Esophagus squamous epithelium (tissue), 5 donors: ENCODE results near the gene RAB30. TPM values are rescaled to one million over a fixed set of nuclear protein-coding genes. Genes with fewer than 3 reads are reported as not detected.
A peak's percentile ranks its signal among the peaks of the same experiment; 100 is the strongest.

Source experiments
- DNase-seq: peaks from one replicate; lab custom pipeline; 2025; lab: John Stamatoyannopoulos, UW
- H3K27ac ChIP-seq, 4 donors: fragments of 200-600 bp; sonication (generic); one replicate each; pipeline ENCODE4 v1.5.1; 2016 to 2019; ENCODE audit warnings: mild to moderate bottlenecking in 1 of 4
- H3K27me3 ChIP-seq, 4 donors: fragments of 200-600 bp; sonication (generic); 1 replicate in 3 of 4; 2 replicates in 1 of 4; pipeline versions ENCODE4 v1.5.1 to v1.6.0; 2017 to 2021; ENCODE audit warnings: antibody characterized with exemption in 1 of 4
- H3K36me3 ChIP-seq, 3 donors: fragments of 200-600 bp; sonication (generic); one replicate each; pipeline ENCODE4 v1.5.1; 2016 to 2019
- H3K4me1 ChIP-seq, 3 donors: fragments of 200-600 bp; sonication (generic); one replicate each; pipeline ENCODE4 v1.5.1; 2017 to 2019
- H3K4me3 ChIP-seq, 4 donors: fragments of 200-600 bp; sonication (generic); 1 replicate in 3 of 4; 2 replicates in 1 of 4; pipeline ENCODE4 v1.5.1; 2016 to 2019; ENCODE audit warnings: mild to moderate bottlenecking in 2 of 4, moderate library complexity in 1 of 4
- H3K9me3 ChIP-seq, 3 donors: fragments of 200-600 bp; sonication (generic); one replicate each; pipeline ENCODE4 v1.5.1; 2016 to 2019
- POLR2A ChIP-seq, 4 donors: fragments of 450-650 bp; IDR thresholded peaks; one replicate each; pipeline ENCODE4 v1.6.1; 2017; ENCODE audit warnings: antibody characterized with exemption in 4 of 4, mild to moderate bottlenecking in 4 of 4, moderate library complexity in 3 of 4
- WGBS, 2 donors: methylation state at CpG; one replicate each; pipeline ENCODE4 v1.1.5; 2018; 5-methylcytosine and 5-hydroxymethylcytosine counted together
- intact Hi-C: fragments of 100-400 bp; cut with DNase I; formaldehyde crosslinking; loops from one replicate; pipeline ENCODE4 v1.15.0; 2022
- total RNA-seq, 4 donors: library from RNA; depleted of rRNA; stranded (reverse); fragments of >200 nt; gene quantifications; one replicate each; pipeline ENCODE4 v1.1.0, GENCODE V29; 2016
- TF ChIP-seq, protein P1 (sequence below), 6 experiments: fragments of 450-650 bp in 4 of 6; fragments of 200-600 bp in 2 of 6; sonication (generic) in 2 of 6; IDR thresholded peaks; one replicate each; pipeline ENCODE4 v1.5.1; 2016 to 2019; ENCODE audit warnings: antibody characterized with exemption in 6 of 6, mild to moderate bottlenecking in 4 of 6, moderate library complexity in 4 of 6
- donor health status: DM: yes; HTN: yes; CAD: no.

The RAB30 gene, protein sequence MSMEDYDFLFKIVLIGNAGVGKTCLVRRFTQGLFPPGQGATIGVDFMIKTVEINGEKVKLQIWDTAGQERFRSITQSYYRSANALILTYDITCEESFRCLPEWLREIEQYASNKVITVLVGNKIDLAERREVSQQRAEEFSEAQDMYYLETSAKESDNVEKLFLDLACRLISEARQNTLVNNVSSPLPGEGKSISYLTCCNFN
- total RNA-seq = 1 to 10 TPM; 2.2 to 8.7 (median 6.0) TPM

DNA sequence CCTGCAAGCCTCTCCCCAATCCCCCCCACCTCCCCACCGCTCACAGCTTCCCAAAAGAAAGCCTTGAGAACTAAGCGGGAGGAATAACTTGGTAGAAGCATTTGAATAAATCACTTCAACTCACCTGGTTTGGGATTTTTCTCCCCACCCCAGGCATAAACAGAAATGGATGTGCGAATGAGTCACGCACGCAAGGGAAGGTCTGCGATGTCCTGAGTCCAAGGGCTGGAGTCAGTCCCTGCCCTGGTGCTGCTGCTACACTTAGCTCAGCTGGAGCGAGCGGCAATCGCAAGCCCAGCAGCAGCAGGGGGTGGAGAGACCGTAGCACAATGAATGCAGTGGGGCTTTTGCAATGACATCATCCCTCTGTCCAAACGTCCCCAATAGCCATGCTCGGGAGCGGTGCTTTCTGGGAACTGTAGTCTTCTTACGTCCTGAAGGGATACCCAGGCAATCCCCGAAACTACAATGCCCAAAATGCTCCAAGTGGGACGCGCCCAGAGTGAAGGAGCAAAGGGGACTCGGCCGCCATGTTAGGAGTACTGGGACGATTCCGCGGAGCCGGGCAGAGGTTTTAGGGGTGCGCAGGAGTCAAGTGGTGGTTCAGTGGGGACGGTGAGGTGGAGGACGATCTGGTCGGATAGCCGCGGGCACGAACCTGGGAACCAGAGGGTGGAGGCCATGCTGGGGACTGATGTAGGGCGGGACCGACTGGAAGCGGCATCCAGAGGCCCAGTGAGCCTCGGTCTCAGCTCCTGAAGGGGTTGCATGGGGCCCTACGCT lies at the start of gene RAB30:
Gene RAB30, minus strand, starts transcription at position 331 of the 783 bp plus-strand sequence. CDS start 74,581 bp downstream, outside the sequence.
- peak; percentile 95 for DNase-seq
- Histone ChIP-seq H3K36me3 (peaks cover 0 to 18% (median 0%) of the 10 kb centered on the region in 3 donors), H3K4me3 (peak within 1 kb of the TSS; percentile 56 to 91 (median 71)), H3K27ac (peak within 1 kb of the TSS; percentile 93 to 98 (median 94)), H3K27me3 (no peaks in the 10 kb centered on the region), H3K9me3 (no peaks in the 10 kb centered on the region), H3K4me1 (peaks cover 10 to 58% (median 31%) of the 10 kb centered on the region in 3 donors)
- WGBS, 2 donors = 0% methylated on average over 10 to 28 of the region's 35 CpGs
- intact Hi-C loops = loop anchor here (10.0 kb wide), 1 partner anchor 93 kb away; no protein-coding TSS in a partner anchor
- peak in 3 of 4 donors; percentile 77 to 96 (median 83) for TF ChIP-seq POLR2A (IDR thresholded peaks at IDR 0.05)
- TF ChIP-seq, protein P1, sequence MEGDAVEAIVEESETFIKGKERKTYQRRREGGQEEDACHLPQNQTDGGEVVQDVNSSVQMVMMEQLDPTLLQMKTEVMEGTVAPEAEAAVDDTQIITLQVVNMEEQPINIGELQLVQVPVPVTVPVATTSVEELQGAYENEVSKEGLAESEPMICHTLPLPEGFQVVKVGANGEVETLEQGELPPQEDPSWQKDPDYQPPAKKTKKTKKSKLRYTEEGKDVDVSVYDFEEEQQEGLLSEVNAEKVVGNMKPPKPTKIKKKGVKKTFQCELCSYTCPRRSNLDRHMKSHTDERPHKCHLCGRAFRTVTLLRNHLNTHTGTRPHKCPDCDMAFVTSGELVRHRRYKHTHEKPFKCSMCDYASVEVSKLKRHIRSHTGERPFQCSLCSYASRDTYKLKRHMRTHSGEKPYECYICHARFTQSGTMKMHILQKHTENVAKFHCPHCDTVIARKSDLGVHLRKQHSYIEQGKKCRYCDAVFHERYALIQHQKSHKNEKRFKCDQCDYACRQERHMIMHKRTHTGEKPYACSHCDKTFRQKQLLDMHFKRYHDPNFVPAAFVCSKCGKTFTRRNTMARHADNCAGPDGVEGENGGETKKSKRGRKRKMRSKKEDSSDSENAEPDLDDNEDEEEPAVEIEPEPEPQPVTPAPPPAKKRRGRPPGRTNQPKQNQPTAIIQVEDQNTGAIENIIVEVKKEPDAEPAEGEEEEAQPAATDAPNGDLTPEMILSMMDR (IDR thresholded peaks at IDR 0.05) = peak in 1 of 6 experiments; percentile 10

DNA sequence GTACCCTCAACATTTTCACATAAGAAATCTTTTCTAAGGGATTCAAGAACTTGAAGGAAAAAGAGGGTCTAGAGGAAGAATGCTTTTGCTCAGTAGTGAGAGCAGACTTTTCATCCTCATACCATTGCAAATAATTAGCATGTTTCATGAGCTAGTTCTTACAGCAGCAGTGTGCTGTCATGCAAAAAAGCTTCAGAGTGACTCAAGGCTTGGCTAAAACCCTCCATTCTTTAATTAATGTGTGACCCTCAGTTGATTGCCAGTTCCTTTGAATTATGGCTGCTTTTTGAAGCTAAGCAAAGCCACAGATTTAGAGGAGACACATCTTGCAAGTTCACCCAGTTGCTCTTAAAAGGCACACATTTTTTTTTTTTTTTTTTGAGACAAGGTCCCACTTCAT lies 48.6 kb upstream of the RAB30 start:
- H3K4me3 ChIP-seq = no peak overlapping the region

DNA sequence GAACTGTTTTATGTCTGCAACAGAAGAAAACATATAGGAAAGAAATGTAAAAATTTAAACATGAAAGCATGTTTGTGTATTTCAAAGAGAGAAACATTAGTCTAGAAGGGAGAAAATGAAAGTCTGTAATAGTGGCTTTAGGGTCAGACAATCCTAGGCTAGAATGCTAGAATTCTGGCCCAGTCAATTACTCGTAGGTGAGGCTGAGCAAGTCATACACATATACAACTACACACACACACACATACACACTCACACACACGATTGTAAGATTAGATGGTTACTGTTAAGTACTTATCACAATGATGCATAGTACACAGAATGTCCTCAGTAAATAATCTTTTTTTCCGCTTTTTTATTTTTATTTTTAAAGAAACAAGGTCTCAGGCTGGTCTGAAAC lies 47.5 kb upstream of the RAB30 start:
- Histone ChIP-seq H3K27ac (no peak overlapping the region), H3K4me3 (no peak overlapping the region), H3K27me3 (no peaks in the 10 kb centered on the region), H3K4me1 (peaks cover 0 to 3% (median 0%) of the 10 kb centered on the region in 3 donors), H3K9me3 (no peaks in the 10 kb centered on the region), H3K36me3 (no peaks in the 10 kb centered on the region)
- DNase-seq = no peak
- intact Hi-C loops = no loop called here
- WGBS, 2 donors = 74 to 84% methylated on average over 3 of the region's 3 CpGs
- TF ChIP-seq, protein P1 (IDR thresholded peaks at IDR 0.05) = no peak
- TF ChIP-seq POLR2A (IDR thresholded peaks at IDR 0.05) = no peak

More for the DNA sequence above, 48.6 kb upstream of the RAB30 start:
- no peaks in the 10 kb centered on the region for H3K36me3 ChIP-seq
- no peaks in the 10 kb centered on the region for H3K9me3 ChIP-seq
- peaks cover 0 to 3% (median 0%) of the 10 kb centered on the region in 3 donors for H3K4me1 ChIP-seq
- H3K27me3 ChIP-seq = no peaks in the 10 kb centered on the region
- intact Hi-C loops = no loop called here
- no peak for DNase-seq
- TF ChIP-seq POLR2A (IDR thresholded peaks at IDR 0.05) = no peak
- TF ChIP-seq, protein P1 (IDR thresholded peaks at IDR 0.05) = no peak
- no peak overlapping the region for H3K27ac ChIP-seq

DNA sequence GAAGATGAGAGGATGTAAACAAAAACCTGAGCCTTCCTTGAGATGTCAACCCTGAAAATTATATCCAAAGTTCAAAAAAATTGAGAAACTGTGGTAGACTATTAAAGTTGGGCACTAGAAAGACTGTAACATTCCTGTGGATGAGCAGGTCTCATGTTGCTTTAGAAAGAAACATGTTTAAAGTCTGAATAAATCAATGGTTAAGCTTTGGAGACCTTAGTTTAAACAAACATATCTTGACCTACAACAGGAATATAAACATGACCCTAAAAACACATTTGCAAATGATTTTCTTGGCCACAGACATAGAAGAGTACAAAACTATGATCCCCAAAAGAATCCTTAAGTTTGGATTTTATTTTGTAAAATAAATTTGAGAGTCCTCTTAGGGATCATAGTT lies 47.1 kb upstream of the RAB30 start:
- DNase-seq = no peak
- intact Hi-C loops = no loop called here

More for the DNA sequence above, 47.1 kb upstream of the RAB30 start:
- Histone ChIP-seq H3K4me3 (no peak overlapping the region), H3K27me3 (no peaks in the 10 kb centered on the region), H3K9me3 (no peaks in the 10 kb centered on the region), H3K27ac (no peak overlapping the region), H3K36me3 (no peaks in the 10 kb centered on the region), H3K4me1 (peaks cover 0 to 3% (median 0%) of the 10 kb centered on the region in 3 donors)
- TF ChIP-seq, protein P1 (IDR thresholded peaks at IDR 0.05) = no peak
- no peak for TF ChIP-seq POLR2A (IDR thresholded peaks at IDR 0.05)
